Skin of body (tissue), 2 donors: ENCODE measurements around the gene SH3D21. TPM values are rescaled to one million over a fixed set of nuclear protein-coding genes. Genes with fewer than 3 reads are reported as not detected.

ENCODE experiments used
- DNase-seq: peaks from one replicate; lab custom pipeline; 2025; lab: John Stamatoyannopoulos, UW
- total RNA-seq: library from RNA; depleted of rRNA; stranded (reverse); fragments of >200 nt; gene quantifications from one replicate; pipeline ENCODE4 v1.2.3, GENCODE V29; 2014

The SH3D21 gene
- total RNA-seq: 16.9 TPM

DNA sequence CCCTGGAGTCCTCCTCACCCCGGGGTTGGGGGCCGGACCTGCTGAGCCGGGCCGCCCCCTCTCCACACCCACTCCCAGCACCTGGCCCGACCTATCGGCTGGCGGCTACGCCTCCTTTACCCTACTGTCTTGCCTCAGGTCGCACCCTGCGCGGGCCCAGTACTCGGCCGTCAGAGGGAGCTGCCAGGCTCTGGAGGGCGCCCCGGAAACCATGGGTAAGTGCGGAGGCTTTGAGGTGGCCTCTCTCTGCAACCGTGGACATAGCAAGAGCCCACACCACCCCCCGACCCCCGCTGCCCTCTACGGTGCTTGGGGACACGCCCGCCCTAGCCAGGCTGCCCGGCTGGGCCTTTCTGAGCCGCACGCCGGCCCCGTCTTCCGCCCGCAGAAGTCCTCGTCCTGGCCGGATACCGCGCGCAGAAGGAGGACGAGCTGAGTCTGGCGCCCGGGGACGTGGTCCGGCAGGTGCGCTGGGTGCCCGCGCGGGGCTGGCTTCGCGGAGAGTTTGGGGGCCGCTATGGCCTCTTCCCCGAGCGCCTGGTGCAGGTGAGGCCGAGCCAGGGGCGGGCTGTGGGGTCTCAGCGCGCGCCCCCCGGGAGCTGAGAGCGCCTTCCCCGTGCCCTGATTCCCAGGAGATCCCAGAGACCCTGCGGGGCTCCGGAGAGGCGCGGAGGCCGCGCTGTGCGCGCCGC is at the start of gene SH3D21:
Gene SH3D21, plus strand, starts transcription at position 159 of the 692 bp plus-strand sequence. Its CDS starts 53 bp downstream, at position 212.
- no peak for DNase-seq

DNA sequence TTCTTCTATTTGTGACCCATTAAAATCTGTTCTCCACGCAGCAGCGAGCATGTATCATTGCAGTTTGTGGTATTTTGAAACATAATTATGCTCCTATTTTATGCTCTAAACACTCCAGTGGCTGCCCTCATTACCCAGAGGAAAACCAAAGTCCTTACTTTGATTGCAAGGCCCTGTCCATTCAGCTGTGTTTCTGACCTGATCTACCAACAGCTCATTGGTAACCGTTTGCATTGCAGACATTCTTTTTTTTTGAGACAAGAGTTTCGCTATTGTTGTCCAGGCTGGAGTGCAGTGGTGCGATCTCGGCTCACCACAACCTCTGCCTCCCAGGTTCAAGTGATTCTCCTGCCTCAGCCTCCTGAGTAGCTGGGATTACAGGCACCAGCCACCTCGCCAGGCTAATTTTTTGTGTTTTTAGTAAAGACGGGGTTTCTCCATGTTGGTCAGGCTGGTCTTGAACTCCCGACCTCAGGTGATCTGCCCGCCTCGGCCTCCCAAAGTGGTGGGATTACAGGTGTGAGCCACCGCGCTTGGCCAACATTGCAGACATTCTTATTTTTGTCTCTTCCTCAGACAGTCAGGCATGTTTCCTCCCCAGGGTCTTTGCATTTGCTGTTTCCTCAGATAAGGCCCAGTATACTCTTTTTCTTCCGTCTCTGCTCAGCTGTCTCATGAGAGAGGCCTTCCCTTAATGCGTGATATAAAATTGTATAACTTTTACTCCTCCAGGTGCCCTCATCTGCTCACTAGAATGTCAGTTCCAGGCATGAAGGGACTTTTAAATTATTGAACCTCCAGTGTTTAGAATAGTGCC is 49.4 kb upstream of the SH3D21 start:
- no peak for DNase-seq

DNA sequence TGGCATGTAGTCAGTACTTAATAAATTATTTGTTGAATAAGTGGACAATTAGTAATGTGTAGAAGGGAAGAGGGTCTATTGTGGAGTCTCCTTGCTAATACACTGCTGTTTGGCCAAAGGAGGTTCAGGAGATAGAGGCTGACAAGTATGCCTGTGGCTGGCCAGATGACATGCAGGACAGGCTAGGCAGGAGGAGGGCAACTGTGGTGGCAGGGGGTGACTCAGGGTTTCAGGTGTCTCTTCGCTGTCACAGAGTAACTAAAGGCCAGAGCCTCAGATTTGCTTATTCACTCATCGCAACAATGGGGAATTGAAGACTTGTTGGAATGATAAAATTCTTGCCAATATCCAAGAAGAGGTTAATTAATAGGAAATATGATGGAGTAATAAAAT is 48.8 kb upstream of the SH3D21 start:
- no peak for DNase-seq

DNA sequence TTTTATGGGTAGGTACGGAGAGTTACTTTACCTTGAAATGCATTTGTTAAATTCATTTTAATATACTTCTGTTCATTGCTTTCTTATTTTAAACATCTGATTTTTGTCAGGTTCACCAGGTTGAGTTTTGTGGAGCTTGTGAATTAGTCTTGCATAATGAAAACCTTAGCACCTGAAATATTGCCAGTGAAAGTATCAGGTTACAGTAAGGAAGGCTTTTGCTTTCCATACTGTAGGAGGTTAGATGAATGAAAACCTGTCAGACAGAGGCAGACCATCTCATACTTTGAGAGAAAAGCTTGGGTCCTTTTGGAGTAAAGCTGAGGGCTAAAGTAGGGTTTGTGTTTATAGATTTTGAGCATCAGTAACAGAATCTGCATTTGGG is 47.2 kb upstream of the SH3D21 start:
- no peak for DNase-seq

DNA sequence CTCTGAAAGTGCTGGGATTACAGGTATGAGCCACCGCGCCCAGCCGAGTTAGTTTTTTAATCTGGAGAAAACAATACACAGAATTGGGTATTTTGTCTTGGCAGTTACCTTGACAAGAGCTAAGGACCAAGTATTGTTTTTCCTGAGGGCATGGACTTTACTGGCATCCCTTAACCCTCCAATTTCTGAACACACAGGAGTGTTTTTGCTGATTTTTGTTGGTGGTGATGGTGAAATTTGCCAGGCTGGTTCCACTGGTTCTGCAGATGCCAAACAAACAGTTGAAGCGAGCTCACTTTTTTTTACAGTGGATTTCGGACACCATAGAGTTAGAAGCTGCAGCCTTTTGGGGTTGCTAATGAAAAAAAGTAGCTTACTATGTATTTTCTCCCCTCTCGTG is 37.2 kb upstream of the SH3D21 start:
- DNase-seq: no peak

DNA sequence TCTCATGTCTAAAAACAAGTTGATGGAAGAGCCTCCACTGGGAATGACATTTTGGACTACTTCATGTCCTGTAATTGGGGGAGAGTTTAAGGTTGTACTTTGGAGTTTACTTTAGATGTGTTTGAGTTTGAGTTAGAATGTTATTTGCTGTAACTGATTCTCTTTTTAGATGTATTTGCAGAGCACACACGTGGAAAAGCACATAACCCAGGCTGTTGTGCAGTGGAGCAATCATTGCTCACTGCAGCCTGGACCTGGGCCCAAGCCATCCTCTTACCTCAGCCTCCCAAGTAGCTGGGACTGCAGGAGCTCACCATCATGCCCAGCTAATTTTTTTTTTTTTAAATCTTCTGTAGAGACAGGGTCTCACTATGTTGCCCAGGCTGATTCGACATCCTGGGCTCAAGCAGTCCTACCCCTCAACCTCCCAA is 36.7 kb upstream of the SH3D21 start:
- DNase-seq: no peak

DNA sequence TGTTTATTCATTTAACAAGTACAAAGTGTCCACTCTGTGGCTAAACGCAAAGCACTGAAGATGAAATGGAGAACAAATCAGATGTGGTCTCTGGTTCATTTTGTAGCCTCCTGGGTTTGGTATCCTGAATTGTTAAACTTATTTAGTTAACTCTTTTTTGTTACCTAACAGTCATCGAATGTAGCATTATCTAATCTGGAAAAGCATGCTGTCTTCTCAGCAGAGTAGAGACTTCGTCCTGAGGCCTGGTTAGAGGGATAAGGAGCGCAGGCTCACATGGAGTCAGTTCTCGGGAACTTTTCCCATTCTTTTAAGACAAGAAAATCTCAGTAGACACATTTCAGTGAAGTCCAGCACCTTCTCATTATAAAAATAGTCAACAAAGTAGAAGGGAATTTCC is 33.1 kb upstream of the SH3D21 start:
- DNase-seq: no peak

DNA sequence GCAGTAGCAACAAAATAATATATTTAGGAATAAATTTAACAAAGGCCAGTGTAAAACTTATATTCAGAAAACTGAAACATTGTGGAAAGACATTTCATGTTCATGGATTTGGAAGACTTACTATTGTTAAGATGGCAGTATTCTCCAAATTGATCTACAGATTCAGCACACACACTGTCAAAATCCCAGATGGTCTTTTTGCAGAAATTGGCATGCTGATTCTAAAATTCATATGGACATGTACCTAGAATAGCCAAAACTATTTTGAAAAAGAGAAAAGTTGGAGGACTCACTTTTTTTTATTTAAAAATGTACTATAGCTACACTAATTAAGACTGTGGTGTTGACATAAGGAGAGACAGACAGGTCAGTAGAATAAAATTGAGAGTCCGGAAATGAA is 32.0 kb upstream of the SH3D21 start:
- DNase-seq: no peak

DNA sequence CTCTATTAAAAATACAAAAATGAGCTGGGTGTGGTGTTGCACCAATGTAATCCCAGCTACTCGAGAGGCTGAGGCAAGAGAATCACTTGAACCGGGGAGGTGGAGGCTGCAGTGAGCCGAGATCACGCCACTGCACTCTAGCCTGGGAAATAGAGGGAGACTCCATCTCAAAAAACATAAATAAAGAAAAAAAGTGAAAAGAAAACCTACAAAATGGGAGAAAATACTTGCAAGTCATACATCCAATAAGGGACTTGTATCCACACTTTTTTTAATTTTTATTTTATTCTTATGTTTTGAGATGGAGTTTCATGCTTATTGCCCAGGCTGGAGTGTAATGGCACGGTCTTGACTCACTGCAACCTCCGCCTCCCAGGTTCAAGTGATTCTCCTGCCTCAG is 29.5 kb upstream of the SH3D21 start:
- no peak for DNase-seq

DNA sequence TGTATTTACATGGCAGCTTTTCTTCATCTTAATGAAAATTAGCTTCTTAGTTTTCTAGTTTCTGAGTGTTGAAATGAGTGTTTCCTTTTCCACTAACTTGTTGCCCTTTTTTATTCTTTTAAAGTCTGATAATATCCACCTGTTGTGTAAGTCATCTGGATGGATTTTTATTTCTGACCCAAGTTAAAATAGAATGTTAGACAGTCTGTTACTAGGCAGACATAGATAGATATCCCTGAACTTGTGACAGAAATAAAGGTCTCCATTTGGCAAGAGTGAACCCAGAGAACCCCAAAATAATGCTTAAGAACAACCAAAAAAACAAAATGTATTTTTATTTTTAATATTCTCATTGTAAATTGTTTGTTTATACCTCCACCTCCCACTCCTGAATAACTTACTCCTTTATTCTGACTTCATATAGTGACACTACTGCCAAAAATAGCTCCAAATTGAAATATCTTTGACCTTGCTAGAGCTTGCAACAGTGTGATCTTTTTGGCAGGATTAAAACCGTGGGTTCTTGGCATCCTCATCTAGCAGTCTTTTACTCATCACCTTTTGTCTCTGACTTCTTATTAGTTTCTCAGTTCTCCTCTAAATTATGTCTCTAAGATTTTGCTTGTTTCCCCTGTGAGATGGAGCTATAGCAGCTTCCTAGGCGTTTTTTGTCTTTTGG is 26.9 kb upstream of the SH3D21 start:
- DNase-seq: no peak

DNA sequence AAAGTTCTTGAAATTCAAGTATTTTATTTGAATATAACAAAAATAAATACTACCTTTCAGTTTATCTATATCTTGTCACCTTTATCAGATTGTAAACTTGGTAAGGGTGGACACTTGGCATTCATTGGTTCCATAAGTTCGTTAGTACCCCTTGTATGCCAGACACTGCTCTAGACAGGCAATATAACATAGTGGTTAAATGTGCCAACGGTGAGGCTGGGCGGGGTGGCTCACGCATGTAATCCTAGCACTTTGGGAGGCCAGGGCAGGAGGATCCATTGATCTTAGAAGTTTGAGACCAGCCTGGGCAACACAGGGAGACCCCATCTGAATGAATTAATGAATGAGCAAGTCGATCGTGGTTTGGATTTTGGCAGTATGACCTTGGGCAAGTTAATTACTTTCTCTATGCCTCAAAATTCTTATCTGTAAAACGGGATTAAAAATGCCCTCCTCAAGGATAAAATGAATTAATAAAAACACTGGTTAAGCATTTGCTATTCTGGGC is 26.3 kb upstream of the SH3D21 start:
- no peak for DNase-seq

DNA sequence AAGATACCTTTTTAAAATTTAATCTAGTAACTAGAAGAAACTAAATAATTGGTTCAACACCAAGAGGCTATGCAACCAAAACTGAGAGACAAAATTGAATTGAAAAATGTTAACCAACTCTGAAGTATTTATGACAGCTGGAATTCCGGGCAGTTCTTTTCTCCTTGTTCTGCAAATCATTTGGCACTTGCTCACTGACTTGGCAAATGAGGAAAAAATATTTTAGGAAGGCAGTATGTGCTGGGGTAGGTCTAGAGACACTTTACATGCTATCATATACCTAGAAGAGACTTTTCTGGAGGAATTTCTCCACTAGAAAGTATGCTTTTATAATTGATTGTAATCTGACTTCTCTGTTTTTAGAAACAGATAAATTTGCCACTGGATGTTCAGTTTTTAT is 22.1 kb upstream of the SH3D21 start:
- no peak for DNase-seq

DNA sequence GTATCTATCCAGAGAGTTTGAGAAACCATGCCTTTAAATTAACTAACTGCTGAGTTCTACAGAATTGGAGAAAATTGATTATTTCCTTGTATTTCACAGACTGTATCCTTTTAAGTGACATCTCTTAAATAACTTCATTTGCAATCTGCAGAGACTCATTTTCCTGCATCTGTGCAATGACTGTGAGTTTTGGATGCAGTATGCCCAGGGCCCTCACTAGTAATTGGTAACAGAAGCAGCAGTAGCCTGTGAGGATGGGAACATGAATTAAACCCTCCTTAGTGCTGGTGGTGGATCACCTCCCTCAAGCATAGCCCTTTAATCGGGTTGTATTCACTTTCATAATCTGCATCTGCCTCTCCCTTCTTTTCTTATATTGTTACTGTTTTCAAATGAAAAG is 21.7 kb upstream of the SH3D21 start:
- no peak for DNase-seq

DNA sequence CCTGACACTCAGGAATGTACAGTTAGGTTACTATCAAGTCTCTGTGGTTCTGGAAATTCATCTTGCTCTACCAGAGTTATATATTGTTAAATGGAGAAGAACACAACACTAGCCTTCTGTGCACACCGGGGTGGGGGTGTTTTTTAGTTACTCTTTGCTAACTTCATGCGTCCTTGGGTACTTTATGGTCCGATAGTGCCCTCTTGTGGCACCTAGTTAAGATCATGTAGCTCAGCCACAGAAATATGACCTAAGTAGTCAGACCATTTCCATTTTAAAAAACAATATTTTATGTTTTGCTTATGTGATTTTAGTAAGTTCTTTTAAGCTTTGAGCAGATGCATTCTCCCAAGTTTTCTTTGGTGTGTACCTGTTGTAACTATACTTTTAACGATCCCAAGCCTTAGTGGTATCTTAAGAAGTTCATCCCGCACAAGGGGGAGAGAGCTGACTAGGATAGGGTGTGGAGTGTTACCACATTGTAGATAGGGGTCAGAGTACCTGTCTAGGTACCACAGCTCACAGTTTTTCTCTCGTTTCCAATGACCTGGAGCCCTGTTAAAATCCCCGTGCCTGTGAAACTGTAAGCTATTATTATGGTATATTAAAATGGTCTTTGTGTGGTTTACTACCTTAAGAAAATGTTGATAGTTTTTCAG is 20.6 kb upstream of the SH3D21 start:
- peak; percentile 46 for DNase-seq

DNA sequence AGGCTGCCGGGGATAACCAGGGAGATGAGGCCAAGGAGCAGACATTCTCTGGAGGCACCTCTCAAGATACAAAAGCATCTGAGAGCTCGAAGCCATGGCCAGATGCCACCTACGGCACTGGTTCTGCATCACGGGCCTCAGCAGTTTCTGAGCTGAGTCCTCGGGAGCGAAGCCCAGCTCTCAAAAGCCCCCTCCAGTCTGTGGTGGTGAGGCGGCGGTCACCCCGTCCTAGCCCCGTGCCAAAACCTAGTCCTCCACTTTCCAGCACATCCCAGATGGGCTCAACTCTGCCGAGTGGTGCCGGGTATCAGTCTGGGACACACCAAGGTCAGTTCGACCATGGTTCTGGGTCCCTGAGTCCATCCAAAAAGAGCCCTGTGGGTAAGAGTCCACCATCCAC is 19.4 kb upstream of the SH3D21 start:
- DNase-seq: no peak

DNA sequence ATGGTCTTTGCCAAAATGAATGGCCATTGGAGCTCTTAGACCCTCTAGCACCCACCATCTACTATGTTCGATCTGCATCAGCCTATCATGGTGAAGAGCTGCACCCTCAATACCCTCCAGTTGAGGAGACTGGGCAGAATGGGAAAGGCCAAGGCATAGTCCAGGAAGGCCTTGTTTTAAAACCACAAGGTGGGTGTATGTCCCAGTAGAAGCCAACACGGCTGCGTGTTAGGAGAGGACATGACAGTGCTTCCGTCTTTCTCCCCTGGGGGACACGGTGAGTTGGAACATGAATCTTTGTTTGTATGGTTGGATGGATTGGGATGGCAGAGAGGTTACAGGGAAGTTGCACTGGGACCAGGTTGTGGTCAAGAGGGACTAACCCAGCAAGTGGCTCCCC is 18.6 kb upstream of the SH3D21 start:
- DNase-seq: no peak

DNA sequence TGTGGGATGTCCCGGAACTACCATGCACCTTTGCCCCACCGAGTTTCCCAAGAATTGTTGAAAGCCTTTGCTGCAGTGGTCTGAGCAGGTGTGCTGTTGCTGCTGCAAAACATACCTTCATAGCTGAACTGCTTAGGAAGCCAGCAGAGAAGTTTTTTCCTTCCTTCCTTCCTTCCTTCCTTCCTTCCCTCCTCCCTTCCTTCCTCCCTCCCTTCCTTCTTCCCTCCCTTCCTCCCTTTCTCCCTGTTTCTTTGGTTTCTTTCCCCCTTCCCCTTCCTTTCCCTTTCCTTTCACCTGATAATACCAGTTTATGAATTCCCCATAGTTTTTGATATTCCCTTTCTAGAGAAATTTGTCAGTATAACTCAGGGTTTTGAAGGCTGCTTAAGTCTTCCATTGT is 10.8 kb upstream of the SH3D21 start:
- DNase-seq: no peak

DNA sequence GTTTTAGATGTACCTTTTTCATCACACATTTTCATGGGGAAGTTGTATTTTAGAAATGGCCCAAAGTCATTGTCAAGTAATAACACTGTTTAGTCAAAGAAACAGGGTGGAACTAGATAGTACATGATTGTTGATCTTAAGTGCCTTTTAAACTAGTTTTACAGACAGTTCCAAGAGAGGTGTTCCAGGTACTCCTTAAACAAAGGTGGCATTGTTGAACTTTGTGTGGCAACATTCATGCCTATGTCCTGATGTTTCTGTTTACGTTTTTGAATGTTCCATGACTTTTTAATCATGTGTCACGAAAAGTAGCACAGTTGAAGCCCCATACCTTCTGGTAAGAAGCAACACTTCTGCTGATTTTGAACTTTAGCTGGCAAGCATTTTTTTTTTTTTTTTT is 9.1 kb upstream of the SH3D21 start:
- DNase-seq: no peak

DNA sequence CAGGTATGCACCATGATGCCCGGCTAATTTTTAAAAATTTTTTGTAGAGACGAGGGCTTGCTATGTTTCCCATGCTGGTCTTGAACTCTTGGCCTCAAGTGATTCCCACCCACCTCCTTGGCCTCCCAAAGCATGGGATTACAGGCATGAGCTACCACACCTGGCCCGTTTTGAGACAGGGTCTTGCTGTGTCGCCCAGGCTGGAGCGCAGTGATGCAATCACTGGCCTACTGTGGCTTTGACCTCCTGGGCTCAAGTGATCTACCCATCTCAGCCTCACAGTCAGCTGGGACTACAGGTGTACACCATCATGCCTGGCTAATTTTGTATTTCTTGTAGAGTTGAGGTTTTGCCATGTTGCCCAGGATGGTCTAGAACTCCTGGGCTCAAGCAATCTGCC is 7.5 kb upstream of the SH3D21 start:
- no peak for DNase-seq

DNA sequence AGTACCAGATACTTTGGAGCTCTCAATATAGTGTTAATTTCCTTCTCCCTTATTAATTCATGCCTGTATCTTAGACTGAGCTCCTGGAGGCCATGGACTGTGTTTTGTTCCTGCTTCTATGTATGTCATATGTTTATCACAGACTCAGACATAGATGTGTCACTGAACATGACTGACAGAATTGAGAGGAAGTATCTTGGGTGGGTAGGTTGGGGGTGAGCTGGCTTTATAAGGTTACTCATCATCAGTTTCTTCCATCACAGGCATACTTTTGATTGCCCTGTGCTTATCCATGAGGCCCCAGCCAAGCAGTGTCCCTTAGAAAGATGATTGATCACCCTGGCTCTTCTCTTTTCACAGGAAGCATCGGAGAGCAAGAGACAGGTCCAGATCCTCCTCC is 5.6 kb upstream of the SH3D21 start:
- no peak for DNase-seq

DNA sequence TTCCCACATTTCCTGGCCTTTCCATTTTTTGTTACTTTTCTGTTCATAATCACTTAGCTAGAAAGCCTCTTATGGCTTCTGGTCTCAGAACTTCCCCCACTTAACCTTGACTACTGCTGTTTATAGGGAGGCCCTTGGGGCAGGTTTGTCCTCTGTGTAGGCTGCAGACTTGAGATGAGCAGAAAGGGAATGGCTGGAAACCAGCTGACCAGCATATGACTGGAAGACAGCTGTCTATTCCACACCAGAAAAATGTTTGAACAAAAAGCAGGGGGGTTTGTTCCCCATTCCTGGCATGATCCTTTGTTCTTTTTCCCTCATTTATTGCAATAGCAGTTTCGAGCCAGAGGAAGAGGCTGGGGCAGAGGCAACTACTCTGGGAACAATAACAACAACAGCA is 4.9 kb upstream of the SH3D21 start:
- DNase-seq: no peak

DNA sequence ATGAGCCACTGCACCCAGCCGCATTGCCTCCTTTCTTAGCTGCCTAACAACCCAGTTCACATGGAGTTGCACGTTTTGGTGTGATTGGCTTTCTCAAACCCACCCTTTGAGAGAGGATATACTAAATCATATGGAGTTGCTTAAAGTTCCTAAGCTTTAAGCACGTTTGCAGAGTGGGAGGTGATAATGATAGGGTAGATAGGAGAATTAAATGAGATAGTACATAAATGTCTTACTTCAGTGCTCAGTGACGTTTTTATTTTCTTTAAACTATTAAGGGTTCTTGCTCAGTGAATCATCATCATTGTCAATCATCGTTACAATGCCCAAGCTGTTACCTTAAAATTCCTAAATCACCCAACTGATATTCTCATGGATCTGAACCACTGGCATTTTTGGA is 2.9 kb upstream of the SH3D21 start:
- DNase-seq: no peak
